OCI-LY1 (cell line): ENCODE data around the gene SHTN1.

ENCODE experiments used
- CTCF ChIP-seq: fragments of 200-600 bp; sonication (generic), shearing (Covaris generic); IDR thresholded peaks from 2 replicates; pipeline ENCODE4 v1.5.1; 2017; ENCODE audit warnings: mild to moderate bottlenecking, antibody characterized with exemption, low read length, moderate library complexity, mixed read lengths
- EZH2 ChIP-seq: fragments of 200-600 bp; sonication (generic), shearing (Covaris generic); IDR thresholded peaks from 2 replicates; pipeline ENCODE4 v1.8.0; 2017; ENCODE audit warnings: borderline replicate concordance, mixed run types, mild to moderate bottlenecking, antibody characterized with exemption, low read length, moderate library complexity, mixed read lengths

GRCh38 chr10:116857156-116857555, 147.8 kb downstream of the SHTN1 start:
- TF ChIP-seq CTCF (no peak), EZH2 (no peak)
